Gastroesophageal sphincter (tissue), 4 donors: ENCODE results near the gene NAALADL2. TPM values are rescaled to one million over a fixed set of nuclear protein-coding genes. Genes with fewer than 3 reads are reported as not detected.

ENCODE experiments used
- ATAC-seq: fragments of 150-250 bp; one replicate; pipeline ENCODE4 v1.9.1; 2016; ENCODE audit warnings: mild to moderate bottlenecking, moderate library complexity
- H3K27ac ChIP-seq, 4 donors: fragments of 200-600 bp; sonication (generic) in 3 of 4; 1 replicate in 3 of 4; 2 replicates in 1 of 4; pipeline ENCODE4 v1.5.1; 2016 to 2019
- H3K27me3 ChIP-seq: fragments of 200-600 bp; sonication (generic); one replicate; pipeline ENCODE4 v1.5.1; 2019
- H3K36me3 ChIP-seq, 2 donors: fragments of 200-600 bp; sonication (generic); one replicate each; pipeline ENCODE4 v1.5.1; 2019; ENCODE audit warnings: control low read depth in 1 of 2
- H3K4me1 ChIP-seq, 3 donors: fragments of 200-600 bp; sonication (generic); 1 replicate in 2 of 3; 2 replicates in 1 of 3; pipeline ENCODE4 v1.5.1; 2016 to 2019; ENCODE audit warnings: control low read depth in 2 of 3
- H3K4me3 ChIP-seq, 2 donors: fragments of 200-600 bp; sonication (generic); one replicate each; pipeline ENCODE4 v1.5.1; 2019; ENCODE audit warnings: mild to moderate bottlenecking in 1 of 2, moderate library complexity in 1 of 2
- H3K9me3 ChIP-seq, 3 donors: fragments of 200-600 bp; sonication (generic); one replicate each; pipeline ENCODE4 v1.5.1; 2017 to 2019; ENCODE audit warnings: control low read depth in 2 of 3
- CTCF ChIP-seq, 4 experiments: fragments of 200-600 bp in 2 of 4; fragments of 450-650 bp in 2 of 4; sonication (generic) in 1 of 4; IDR thresholded peaks; one replicate each; pipeline ENCODE4 v1.5.1; 2017 to 2019; ENCODE audit warnings: antibody characterized with exemption in 4 of 4, mild to moderate bottlenecking in 2 of 4, moderate library complexity in 2 of 4
- EP300 ChIP-seq: sonication (generic); formaldehyde crosslinking; IDR thresholded peaks from one replicate; pipeline ENCODE4 v1.6.1; 2017; ENCODE audit warnings: antibody characterized with exemption, mild to moderate bottlenecking
- POLR2A ChIP-seq, 2 donors: fragments of 450-650 bp; IDR thresholded peaks; one replicate each; pipeline ENCODE4 v1.6.1; 2017; ENCODE audit warnings: antibody characterized with exemption in 2 of 2, mild to moderate bottlenecking in 2 of 2, moderate library complexity in 1 of 2
- POLR2AphosphoS5 ChIP-seq: sonication (generic); formaldehyde crosslinking; IDR thresholded peaks from one replicate; pipeline ENCODE4 v1.6.1; 2017; ENCODE audit warnings: antibody characterized with exemption
- WGBS, 2 donors: methylation state at CpG; one replicate each; pipeline ENCODE4 v1.1.5; 2018; ENCODE audit warnings: low coverage in 1 of 2; 5-methylcytosine and 5-hydroxymethylcytosine counted together
- total RNA-seq, 4 donors: library from RNA; depleted of rRNA; stranded (reverse); fragments of >200 nt; gene quantifications; one replicate each; pipeline ENCODE4 v1.1.0, GENCODE V29; 2016

NAALADL2 gene
- total RNA-seq, 4 donors from 2014 or later, result 3.1 to 7.4 (median 6.2) TPM

- no peaks in the 10 kb centered on the region for H3K27me3 ChIP-seq
- H3K9me3 ChIP-seq, result no peaks in the 10 kb centered on the region
- H3K36me3 ChIP-seq, result no peaks in the 10 kb centered on the region
- no peak overlapping the region for H3K27ac ChIP-seq
- 66 to 69% methylated on average over 5 of the region's 5 CpGs for WGBS, 2 donors
- ATAC-seq, result no peak
- TF ChIP-seq POLR2AphosphoS5 (no peak), CTCF (IDR thresholded peaks at IDR 0.05) (no peak), POLR2A (IDR thresholded peaks at IDR 0.05) (no peak)
- no peak overlapping the region for H3K4me3 ChIP-seq
- H3K4me1 ChIP-seq, result no peaks in the 10 kb centered on the region
Observed at GRCh38 chr3:175433026-175433674, 574.0 kb downstream of the NAALADL2 start.

- TF ChIP-seq POLR2AphosphoS5, result no peak
- TF ChIP-seq CTCF (IDR thresholded peaks at IDR 0.05), result no peak
- TF ChIP-seq POLR2A (IDR thresholded peaks at IDR 0.05), result no peak
- TF ChIP-seq EP300, result no peak
- ATAC-seq, result no peak
Observed at GRCh38 chr3:175434561-175434960, 575.4 kb downstream of the NAALADL2 start.

GRCh38 chr3:175443682-175444081 is 584.5 kb downstream of the NAALADL2 start:
- no peak for TF ChIP-seq POLR2A (IDR thresholded peaks at IDR 0.05)
- TF ChIP-seq POLR2AphosphoS5, result no peak
- TF ChIP-seq EP300, result no peak
- no peak for TF ChIP-seq CTCF (IDR thresholded peaks at IDR 0.05)
- ATAC-seq, result no peak
- WGBS, 2 donors, result 82 to 87% methylated on average over 3 of the region's 3 CpGs
- Histone ChIP-seq H3K4me3 (no peak overlapping the region), H3K36me3 (no peaks in the 10 kb centered on the region), H3K9me3 (peaks cover 0 to 4% (median 0%) of the 10 kb centered on the region in 3 donors), H3K27ac (no peak overlapping the region), H3K4me1 (no peaks in the 10 kb centered on the region), H3K27me3 (no peaks in the 10 kb centered on the region)

More at GRCh38 chr3:175434561-175434960, 575.4 kb downstream of the NAALADL2 start:
- Histone ChIP-seq H3K27ac (no peak overlapping the region), H3K27me3 (no peaks in the 10 kb centered on the region), H3K36me3 (no peaks in the 10 kb centered on the region), H3K4me3 (no peak overlapping the region), H3K4me1 (no peaks in the 10 kb centered on the region), H3K9me3 (no peaks in the 10 kb centered on the region)

GRCh38 chr3:175445741-175446140 is 586.6 kb downstream of the NAALADL2 start:
- Histone ChIP-seq H3K27me3 (no peaks in the 10 kb centered on the region), H3K4me3 (no peak overlapping the region), H3K4me1 (no peaks in the 10 kb centered on the region), H3K36me3 (no peaks in the 10 kb centered on the region), H3K9me3 (no peaks in the 10 kb centered on the region), H3K27ac (no peak overlapping the region)
- TF ChIP-seq EP300 (no peak), CTCF (IDR thresholded peaks at IDR 0.05) (no peak), POLR2AphosphoS5 (no peak), POLR2A (IDR thresholded peaks at IDR 0.05) (no peak)
- WGBS, 2 donors, result 83 to 93% methylated on average over 1 to 3 of the region's 3 CpGs
- no peak for ATAC-seq

GRCh38 chr3:175447521-175447920 is 588.4 kb downstream of the NAALADL2 start:
- H3K27me3 ChIP-seq, result no peaks in the 10 kb centered on the region
- no peak overlapping the region for H3K4me3 ChIP-seq
- WGBS, 2 donors, result 71 to 79% methylated on average over 4 to 6 of the region's 6 CpGs
- H3K9me3 ChIP-seq, result no peaks in the 10 kb centered on the region
- H3K36me3 ChIP-seq, result no peaks in the 10 kb centered on the region
- TF ChIP-seq CTCF (IDR thresholded peaks at IDR 0.05), result no peak
- TF ChIP-seq POLR2AphosphoS5, result no peak
- TF ChIP-seq EP300, result no peak
- no peak for TF ChIP-seq POLR2A (IDR thresholded peaks at IDR 0.05)
- no peak overlapping the region for H3K27ac ChIP-seq
- no peaks in the 10 kb centered on the region for H3K4me1 ChIP-seq
- no peak for ATAC-seq
